K562 (cell line): Measurements from ENCODE around the gene EPO.

Experiments
- ZKSCAN8 ChIP-seq: fragments of 200-800 bp; sonication (Bioruptor generic); IDR thresholded peaks from 2 replicates; pipeline ENCODE4 v1.6.1; 2016; ENCODE audit warnings: missing genetic modification characterization, missing compliant biosample characterization
- TF ChIP-seq, protein P1 (sequence below), 3 experiments: IDR thresholded peaks in 2 of 3; conservative IDR thresholded peaks in 1 of 3; 2 replicates each; pipeline ENCODE4 v1.5.1; 2011 to 2012; ENCODE audit warnings: low read length in 3 of 3, mild to moderate bottlenecking in 3 of 3, control low read depth in 2 of 3, improper control_type of control experiment in 1 of 3, inconsistent platforms in 1 of 3, low read depth in 1 of 3, mixed read lengths in 1 of 3, moderate library complexity in 1 of 3; ENCODE audit not compliant: insufficient read depth in 2 of 3

GRCh38 chr7:100735730-100736129 lies 15.5 kb downstream of the EPO start:
- TF ChIP-seq ZKSCAN8 (CRISPR knock-in tag), result no peak
- TF ChIP-seq, protein P1, sequence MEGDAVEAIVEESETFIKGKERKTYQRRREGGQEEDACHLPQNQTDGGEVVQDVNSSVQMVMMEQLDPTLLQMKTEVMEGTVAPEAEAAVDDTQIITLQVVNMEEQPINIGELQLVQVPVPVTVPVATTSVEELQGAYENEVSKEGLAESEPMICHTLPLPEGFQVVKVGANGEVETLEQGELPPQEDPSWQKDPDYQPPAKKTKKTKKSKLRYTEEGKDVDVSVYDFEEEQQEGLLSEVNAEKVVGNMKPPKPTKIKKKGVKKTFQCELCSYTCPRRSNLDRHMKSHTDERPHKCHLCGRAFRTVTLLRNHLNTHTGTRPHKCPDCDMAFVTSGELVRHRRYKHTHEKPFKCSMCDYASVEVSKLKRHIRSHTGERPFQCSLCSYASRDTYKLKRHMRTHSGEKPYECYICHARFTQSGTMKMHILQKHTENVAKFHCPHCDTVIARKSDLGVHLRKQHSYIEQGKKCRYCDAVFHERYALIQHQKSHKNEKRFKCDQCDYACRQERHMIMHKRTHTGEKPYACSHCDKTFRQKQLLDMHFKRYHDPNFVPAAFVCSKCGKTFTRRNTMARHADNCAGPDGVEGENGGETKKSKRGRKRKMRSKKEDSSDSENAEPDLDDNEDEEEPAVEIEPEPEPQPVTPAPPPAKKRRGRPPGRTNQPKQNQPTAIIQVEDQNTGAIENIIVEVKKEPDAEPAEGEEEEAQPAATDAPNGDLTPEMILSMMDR (IDR thresholded peaks at IDR 0.05 in 2 of 3, conservative IDR thresholded peaks at IDR 0.05 in 1 of 3; ENCODE audit: insufficient read depth in 2 of 3, low read depth in 1 of 3, low read length in 3 of 3), result no peak
